Right lobe of liver (tissue), 6 donors: ENCODE measurements around the gene NIM1K. TPM values are rescaled to one million over a fixed set of nuclear protein-coding genes. Genes with fewer than 3 reads are reported as not detected.

Experiments used
- ATAC-seq, 4 donors: fragments of 200-7000 bp; cut with Tn5 transposase; one replicate each; pipeline ENCODE4 v1.9.1; 2020; ENCODE audit warnings: mild to moderate bottlenecking in 4 of 4, moderate library complexity in 4 of 4
- DNase-seq, 3 donors: peaks; one replicate each; pipeline ENCODE4 v3.0.0-alpha.2; 2020
- H3K27ac ChIP-seq, 3 donors: fragments of 200-600 bp; one replicate each; pipeline ENCODE4 v1.8.0; 2022
- H3K27me3 ChIP-seq, 2 donors: fragments of 200-600 bp; one replicate each; pipeline ENCODE4 v1.8.0; 2022
- H3K36me3 ChIP-seq, 4 donors: fragments of 200-600 bp; sonication (generic) in 1 of 4; one replicate each; pipeline versions ENCODE4 v1.5.1 to v1.8.0; 2017 to 2022; ENCODE audit warnings: control low read depth in 1 of 4
- H3K4me1 ChIP-seq, 4 donors: fragments of 200-600 bp; sonication (generic) in 1 of 4; one replicate each; pipeline versions ENCODE4 v1.5.1 to v1.8.0; 2017 to 2022; ENCODE audit warnings: control low read depth in 1 of 4
- H3K4me3 ChIP-seq, 3 donors: fragments of 200-600 bp; one replicate each; pipeline ENCODE4 v1.8.0; 2022
- H3K9me3 ChIP-seq, 4 donors: fragments of 200-600 bp; sonication (generic) in 1 of 4; one replicate each; pipeline versions ENCODE4 v1.5.1 to v1.8.0; 2017 to 2022; ENCODE audit warnings: control low read depth in 1 of 4
- CTCF ChIP-seq, 4 donors: fragments of 200-600 bp in 3 of 4; fragments of 450-650 bp in 1 of 4; IDR thresholded peaks; one replicate each; pipeline versions ENCODE4 v1.5.1 to v1.8.0; 2016 to 2022; ENCODE audit warnings: antibody characterized with exemption in 4 of 4, mild to moderate bottlenecking in 2 of 4
- POLR2A ChIP-seq: fragments of 450-650 bp; IDR thresholded peaks from one replicate; pipeline ENCODE4 v1.6.1; 2017; ENCODE audit warnings: antibody characterized with exemption, mild to moderate bottlenecking
- WGBS: methylation state at CpG from one replicate; pipeline ENCODE4 v1.1.6; 2018; ENCODE audit warnings: low coverage, low lambda C conversion rate; ENCODE audit not compliant: insufficient coverage; ENCODE audit errors: missing lambda C conversion rate; 5-methylcytosine and 5-hydroxymethylcytosine counted together
- intact Hi-C, 2 donors: fragments of 100-400 bp; cut with DNase I; formaldehyde crosslinking; loops; one replicate each; pipeline versions ENCODE4 v1.11.2 to v1.14.1; 2022
- total RNA-seq, 6 experiments: library from RNA; depleted of rRNA in 2 of 6; stranded (reverse); fragments of >200 nt in 2 of 6; fragmentation: NEBNext Ultra II Directional in 3 of 6; extraction: Animal tissue kit (Norgen Biotek cat#: 25700) in 3 of 6; gene quantifications; one replicate each; pipeline versions ENCODE4 v1.1.0 to v1.2.4, GENCODE V29; 2016 to 2023
- donor health status: DM: no; HTN: yes; CAD: no.
- donor health status: DM: no; HTN: no; CAD: no.
- donor health status: DM: no; HTN: no; CAD: no.
- donor health status: DM: no; HTN: yes; CAD: no.
- donor health status: DM: no; HTN: yes; CAD: no.

The NIM1K gene
- total RNA-seq, 6 experiments from 2014 or later: 0.06 to 0.55 (median 0.12) TPM; not detected in 2

- H3K36me3 ChIP-seq: peaks cover 0 to 66% (median 27%) of the 10 kb centered on the region in 4 donors
- H3K4me3 ChIP-seq: no peak overlapping the region
- DNase-seq: no peak
- TF ChIP-seq POLR2A (no peak), CTCF (IDR thresholded peaks at IDR 0.05) (no peak)
- no peak for ATAC-seq
- 82% methylated on average over 1 of the region's 1 CpG for WGBS
- H3K9me3 ChIP-seq: no peaks in the 10 kb centered on the region
- intact Hi-C loops: no loop called here
- no peaks in the 10 kb centered on the region for H3K27me3 ChIP-seq
- no peak overlapping the region for H3K27ac ChIP-seq
- no peaks in the 10 kb centered on the region for H3K4me1 ChIP-seq
Observed at GRCh38 chr5:43288269-43288831, 96.3 kb downstream of the NIM1K start.

GRCh38 chr5:43290726-43291125, 98.7 kb downstream of the NIM1K start:
- 71% methylated on average over 2 of the region's 2 CpGs for WGBS
- DNase-seq (no peak), ATAC-seq (no peak)
- no peaks in the 10 kb centered on the region for H3K9me3 ChIP-seq
- TF ChIP-seq POLR2A: no peak
- TF ChIP-seq CTCF (IDR thresholded peaks at IDR 0.05): no peak
- intact Hi-C loops: no loop called here
- H3K27me3 ChIP-seq: no peaks in the 10 kb centered on the region
- H3K27ac ChIP-seq: no peak overlapping the region
- H3K4me3 ChIP-seq: no peak overlapping the region
- H3K4me1 ChIP-seq: no peaks in the 10 kb centered on the region
- H3K36me3 ChIP-seq: peaks cover 0 to 89% (median 38%) of the 10 kb centered on the region in 4 donors

GRCh38 chr5:43294226-43294625, 102.2 kb downstream of the NIM1K start:
- Histone ChIP-seq H3K27me3 (no peaks in the 10 kb centered on the region), H3K36me3 (peaks cover 4 to 97% (median 40%) of the 10 kb centered on the region in 4 donors), H3K9me3 (no peaks in the 10 kb centered on the region), H3K27ac (no peak overlapping the region), H3K4me1 (no peaks in the 10 kb centered on the region), H3K4me3 (no peak overlapping the region)
- TF ChIP-seq CTCF (IDR thresholded peaks at IDR 0.05) (no peak), POLR2A (no peak)
- DNase-seq (no peak), ATAC-seq (no peak)
- intact Hi-C loops: no loop called here

GRCh38 chr5:43295202-43295601, 103.2 kb downstream of the NIM1K start:
- Histone ChIP-seq H3K9me3 (no peaks in the 10 kb centered on the region), H3K27ac (no peak overlapping the region), H3K36me3 (peaks cover 4 to 95% (median 40%) of the 10 kb centered on the region in 4 donors), H3K4me1 (no peaks in the 10 kb centered on the region), H3K27me3 (no peaks in the 10 kb centered on the region), H3K4me3 (no peak overlapping the region)
- ATAC-seq (no peak), DNase-seq (no peak)
- intact Hi-C loops: no loop called here
- TF ChIP-seq CTCF (IDR thresholded peaks at IDR 0.05): no peak
- no peak for TF ChIP-seq POLR2A
- WGBS: 66% methylated on average over 2 of the region's 2 CpGs

- intact Hi-C loops: no loop called here
- Histone ChIP-seq H3K27me3 (no peaks in the 10 kb centered on the region), H3K36me3 (peaks cover 4 to 78% (median 34%) of the 10 kb centered on the region in 4 donors), H3K4me3 (no peak overlapping the region), H3K4me1 (peaks cover 0 to 4% (median 0%) of the 10 kb centered on the region in 4 donors), H3K9me3 (no peaks in the 10 kb centered on the region), H3K27ac (no peak overlapping the region)
- DNase-seq (no peak), ATAC-seq (no peak)
- no peak for TF ChIP-seq CTCF (IDR thresholded peaks at IDR 0.05)
- WGBS: 100% methylated on average over 2 of the region's 2 CpGs
Observed at GRCh38 chr5:43296835-43297234, 104.8 kb downstream of the NIM1K start.
